ENCODE data around the gene FBXL17.

The FBXL17 gene

DNA sequence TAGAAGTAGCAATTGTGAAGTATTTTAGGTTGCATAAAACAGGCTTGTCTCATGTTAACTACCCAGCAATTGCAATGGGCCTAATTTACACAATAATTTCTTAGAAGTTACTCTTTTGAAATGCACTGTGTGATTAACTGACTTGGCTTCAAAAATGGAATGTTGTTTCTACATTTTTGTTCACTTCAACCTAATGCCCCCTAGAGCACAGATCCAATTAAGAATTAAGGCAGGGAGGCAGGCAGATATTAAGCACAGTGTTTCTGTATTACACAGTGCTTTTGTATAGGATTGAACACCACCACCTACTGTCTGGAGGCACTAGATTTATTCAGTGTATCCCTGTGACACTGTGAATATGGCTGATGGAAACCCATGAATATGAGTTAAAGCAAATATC lies 302.1 kb downstream of the FBXL17 start:
- no peak for DNase-seq

- DNase-seq: no peak
Observed at GRCh38 chr5:108078882-108079281, 303.0 kb downstream of the FBXL17 start.

DNA sequence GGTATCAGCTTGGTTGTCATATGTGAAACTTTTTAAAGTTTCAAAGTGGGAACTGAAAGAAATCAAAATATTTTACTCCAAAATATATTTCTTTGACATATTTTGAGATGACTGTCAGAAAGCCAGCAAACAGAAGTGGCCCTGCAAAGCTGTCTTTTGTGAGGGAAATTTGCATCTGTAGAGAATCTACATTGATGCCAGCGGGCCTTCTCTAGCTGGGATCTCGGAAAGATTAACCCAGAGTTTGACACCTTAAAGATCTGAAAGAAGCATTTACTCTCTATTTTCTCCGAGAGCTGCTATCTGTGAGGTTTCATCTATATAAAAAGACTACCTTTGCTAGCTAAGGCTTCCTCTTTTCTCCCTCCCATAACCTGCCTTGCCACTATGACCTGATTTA lies 303.6 kb downstream of the FBXL17 start:
- DNase-seq: no peak

GRCh38 chr5:108074626-108075025 lies 307.3 kb downstream of the FBXL17 start:
- no peak for DNase-seq

DNA sequence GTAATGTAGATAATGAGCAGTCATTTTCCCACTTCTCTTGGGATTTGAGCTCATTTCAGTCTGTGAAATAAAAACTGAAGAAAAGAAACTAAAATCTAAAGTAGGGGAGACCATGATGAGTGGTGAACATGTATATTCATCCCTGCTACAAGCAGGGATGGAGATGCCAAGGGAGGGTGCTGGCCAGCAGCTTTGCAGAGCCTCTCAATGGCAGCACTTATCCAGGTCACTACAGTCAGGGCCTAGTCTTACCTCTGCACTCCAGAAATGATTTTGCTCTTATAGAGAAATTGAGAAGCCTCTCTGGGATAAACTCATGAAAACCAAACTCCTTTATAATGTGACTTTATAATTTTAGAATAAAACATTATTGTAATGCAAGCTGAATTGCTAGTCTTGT lies 317.6 kb downstream of the FBXL17 start:
- DNase-seq: no peak

DNA sequence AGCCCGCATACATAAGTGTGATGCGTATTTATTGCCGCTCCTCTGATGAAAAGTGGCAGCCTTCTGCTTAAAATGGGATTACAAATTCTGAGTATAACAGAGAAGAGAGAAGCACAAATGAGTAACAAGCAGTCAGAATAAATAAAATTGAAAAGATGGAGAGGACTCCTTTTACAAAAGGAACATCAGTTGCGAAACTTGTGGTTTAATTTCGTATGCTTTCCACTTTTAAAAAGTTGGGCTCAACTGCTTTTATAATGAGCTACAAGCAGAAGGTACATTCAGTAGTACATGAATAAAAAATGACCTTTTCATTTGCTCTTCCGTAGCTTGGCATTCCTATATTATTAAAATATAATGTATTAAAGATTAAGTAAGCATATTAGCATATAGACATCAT lies 320.0 kb downstream of the FBXL17 start:
- no peak for DNase-seq

GRCh38 chr5:108060340-108060739 lies 321.6 kb downstream of the FBXL17 start:
- no peak for DNase-seq

- no peak for DNase-seq
Observed at GRCh38 chr5:108059334-108059733, 322.6 kb downstream of the FBXL17 start.

GRCh38 chr5:108054349-108054748 lies 327.5 kb downstream of the FBXL17 start:
- DNase-seq: no peak

- no peak for DNase-seq
Observed at GRCh38 chr5:108046955-108047670, 334.8 kb downstream of the FBXL17 start.

- no peak for DNase-seq
Observed at GRCh38 chr5:108036482-108036881, 345.4 kb downstream of the FBXL17 start.

DNA sequence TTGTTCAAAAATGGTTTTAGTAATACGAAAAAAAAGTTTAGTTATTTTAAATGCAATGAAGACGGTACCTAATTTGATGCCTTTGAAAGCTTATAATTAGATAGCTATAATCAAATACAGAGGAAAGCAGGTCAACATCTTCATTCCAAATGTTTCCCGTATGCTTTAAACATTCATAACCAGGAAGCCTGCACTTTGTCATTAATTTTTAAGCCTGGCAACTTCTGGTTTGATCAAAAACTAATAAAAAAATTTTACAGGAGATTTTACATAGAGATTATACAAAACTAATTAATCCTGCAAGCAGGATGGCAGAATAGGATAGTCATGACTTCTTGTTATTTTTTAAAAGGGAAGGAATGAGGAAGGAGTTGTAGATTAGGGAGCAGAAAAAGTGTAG lies 353.0 kb downstream of the FBXL17 start:
- DNase-seq: no peak

DNA sequence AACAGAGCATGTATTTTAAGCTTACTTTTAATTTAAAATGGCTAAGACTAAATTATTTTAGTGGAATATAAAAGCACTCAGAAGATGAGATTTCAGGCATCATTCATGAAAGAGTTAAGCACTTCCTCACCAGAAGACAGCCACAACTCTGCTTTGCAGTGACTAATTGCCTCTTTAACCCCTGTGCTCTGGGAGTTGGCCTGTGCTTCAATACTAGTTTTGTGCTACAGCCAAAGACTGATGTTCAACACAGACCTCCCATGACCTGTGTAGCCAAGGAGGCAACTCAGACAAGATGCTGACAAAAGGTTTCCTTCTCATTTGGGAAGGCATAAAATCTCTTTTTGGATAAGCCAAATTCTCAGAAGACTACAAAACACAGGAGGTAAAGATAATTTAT lies 353.5 kb downstream of the FBXL17 start:
- DNase-seq: no peak

GRCh38 chr5:108025957-108026356 lies 355.9 kb downstream of the FBXL17 start:
- no peak for DNase-seq

GRCh38 chr5:108024986-108025385 lies 356.9 kb downstream of the FBXL17 start:
- DNase-seq: no peak

- no peak for DNase-seq
Observed at GRCh38 chr5:108016101-108016500, 365.8 kb downstream of the FBXL17 start.

DNA sequence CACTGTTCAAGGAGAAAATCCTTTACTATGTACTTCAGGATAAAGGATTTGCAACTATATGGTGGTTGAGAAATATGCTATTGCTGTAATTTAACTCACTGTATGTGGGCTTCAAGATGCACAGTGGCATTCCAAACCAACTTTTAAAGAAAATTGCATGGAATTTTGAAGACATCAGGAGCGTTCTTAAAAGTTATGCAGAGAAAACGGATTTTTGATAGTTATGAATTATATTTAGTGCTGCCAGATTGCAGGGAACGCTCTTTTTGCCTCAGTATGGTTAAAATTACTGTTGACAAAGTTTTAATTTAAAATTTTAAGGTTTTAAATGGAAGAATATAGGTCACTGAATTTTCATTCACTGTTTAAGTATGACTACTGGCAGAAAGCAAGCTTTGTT lies 375.1 kb downstream of the FBXL17 start:
- DNase-seq: no peak

GRCh38 chr5:108003178-108003577 lies 378.7 kb downstream of the FBXL17 start:
- peak in 1 of 2 experiments; percentile 29 for DNase-seq

DNA sequence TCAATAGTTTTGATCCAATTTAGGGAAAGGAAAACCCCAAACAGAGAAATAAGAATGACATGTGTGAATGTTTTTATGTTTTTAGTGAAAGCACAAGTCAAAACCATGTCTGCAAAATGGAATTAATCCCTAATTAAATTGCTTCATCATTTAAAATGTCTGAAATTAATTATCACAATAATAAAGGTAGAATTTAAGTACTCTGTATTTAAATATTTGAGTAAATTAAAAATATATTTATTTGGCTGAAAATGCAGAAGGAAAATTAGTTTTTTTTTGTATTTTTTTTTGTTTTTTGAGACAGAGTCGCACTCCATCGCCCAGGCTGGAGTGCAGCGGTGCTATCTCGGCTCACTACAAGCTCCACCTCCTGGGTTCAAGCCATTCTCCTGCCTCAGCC lies 380.7 kb downstream of the FBXL17 start:
- no peak for DNase-seq

- no peak for DNase-seq
Observed at GRCh38 chr5:107997338-107997980, 384.4 kb downstream of the FBXL17 start.

- DNase-seq: no peak
Observed at GRCh38 chr5:107993341-107993740, 388.6 kb downstream of the FBXL17 start.

DNA sequence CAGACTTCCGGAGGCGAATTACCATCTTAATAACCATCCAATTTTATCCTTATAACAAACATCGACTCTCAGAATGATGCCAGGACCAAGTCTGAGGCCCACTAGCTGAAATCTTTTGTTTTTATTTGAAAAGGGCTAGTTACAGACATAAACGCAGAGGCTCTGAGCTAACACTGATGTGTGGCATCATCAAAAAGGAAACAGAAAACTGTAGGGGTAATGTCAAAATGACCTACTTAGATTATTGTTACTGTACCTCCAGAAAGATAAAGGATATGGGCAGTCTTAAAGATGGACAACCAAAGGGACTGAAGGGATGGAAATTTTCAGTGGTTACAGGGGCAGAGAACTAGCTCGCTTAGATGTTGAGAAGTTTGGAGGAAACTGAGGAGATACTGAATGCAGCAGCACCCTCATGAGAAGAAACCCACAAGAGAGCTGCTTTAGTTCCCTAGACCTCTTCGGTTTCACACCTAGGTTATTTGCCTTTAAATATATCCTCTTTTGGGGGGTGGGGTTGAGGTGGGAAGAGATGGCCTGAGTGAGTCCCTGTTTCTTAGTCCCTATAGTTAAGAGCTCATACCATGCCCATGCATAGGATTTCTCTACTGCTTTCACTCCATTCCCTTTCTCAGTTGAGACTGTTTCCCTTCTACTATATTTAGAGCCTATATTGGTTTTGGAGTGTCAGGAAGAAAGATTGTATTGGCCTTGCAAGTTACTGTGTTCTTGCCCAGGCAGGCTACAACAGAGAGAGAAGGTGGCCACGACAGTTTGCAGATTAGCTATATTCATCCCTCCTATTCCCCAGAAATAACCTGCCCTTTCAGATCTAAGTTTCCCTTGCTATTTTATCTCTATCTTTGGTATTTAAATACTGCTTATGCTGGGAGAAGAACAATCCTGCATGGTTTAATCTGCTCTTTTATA lies 390.8 kb downstream of the FBXL17 start:
- no peak for DNase-seq

DNA sequence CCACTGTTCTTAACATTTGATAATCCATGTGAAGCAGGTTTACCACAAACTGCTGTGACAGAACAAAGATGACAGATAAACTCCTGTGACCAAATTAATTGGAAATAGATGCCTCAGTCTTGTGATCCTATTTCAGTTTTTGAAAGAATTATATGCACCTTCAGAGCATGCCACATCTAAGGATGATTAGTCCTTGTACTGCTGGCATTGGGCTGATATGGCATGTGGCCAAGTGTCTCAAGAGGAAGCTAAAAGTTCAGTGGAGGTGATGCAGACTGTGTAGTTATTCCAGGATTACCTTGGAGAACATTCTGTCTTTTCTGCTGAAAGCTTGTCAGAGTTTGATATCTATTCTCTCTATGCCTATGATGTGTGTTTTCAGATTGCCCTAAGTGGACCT lies 396.8 kb downstream of the FBXL17 start:
- DNase-seq: no peak

All from SW 1271 (cell line).